Posterior vena cava (tissue), 2 donors: Measurements from ENCODE around the gene ZNF362. TPM values are rescaled to one million over a fixed set of nuclear protein-coding genes. Genes with fewer than 3 reads are reported as not detected.

ENCODE experiments used
- DNase-seq: peaks from one replicate; pipeline ENCODE4 v3.0.0-alpha.2; 2020; ENCODE audit warnings: low spot score
- intact Hi-C, 2 donors: fragments of 100-400 bp; cut with DNase I; formaldehyde crosslinking; loops; one replicate each; pipeline versions ENCODE4 v1.14.1 to v1.14.2; 2022 to 2023
- total RNA-seq, 2 donors: library from RNA; stranded (reverse); fragmentation: NEBNext Ultra II Directional; extraction: Animal tissue kit (Norgen Biotek cat#: 25700); gene quantifications; one replicate each; pipeline ENCODE4 v1.2.1, GENCODE V29; 2021
- donor health status: DM: yes; HTN: yes; CAD: no.
- donor health status: DM: yes; HTN: yes; CAD: no.

Gene ZNF362
- total RNA-seq, 2 donors from 2014 or later = 25.8 to 37.0 TPM

GRCh38 chr1:33295450-33296081, 39.3 kb downstream of the ZNF362 start:
- peak; percentile 96 for DNase-seq
- intact Hi-C loops = loop anchor here (5.0 kb wide), 3 partner anchors 42 to 172 kb away; no protein-coding TSS in a partner anchor

- DNase-seq = peak; percentile 89
- intact Hi-C loops = loop anchor here (5.0 kb wide), 3 partner anchors 41 to 171 kb away; no protein-coding TSS in a partner anchor
These were observed 39.8 kb downstream of the ZNF362 start for GRCh38 chr1:33296082-33296458.

GRCh38 chr1:33296824-33297223, 40.5 kb downstream of the ZNF362 start:
- no peak for DNase-seq
- intact Hi-C loops = loop anchor here (5.0 kb wide), 3 partner anchors 40 to 170 kb away; no protein-coding TSS in a partner anchor

GRCh38 chr1:33297911-33298622, 41.8 kb downstream of the ZNF362 start:
- intact Hi-C loops = loop anchor here (5.0 kb wide), 3 partner anchors 39 to 169 kb away; no protein-coding TSS in a partner anchor
- DNase-seq = no peak

GRCh38 chr1:33298623-33299277, 42.5 kb downstream of the ZNF362 start:
- intact Hi-C loops = loop anchor here (5.0 kb wide), 3 partner anchors 39 to 169 kb away; no protein-coding TSS in a partner anchor
- peak; percentile 93 for DNase-seq

GRCh38 chr1:33299461-33300155, 43.3 kb downstream of the ZNF362 start:
- intact Hi-C loops = loop anchor here (5.0 to 10.0 kb wide), 4 partner anchors 38 to 1115 kb away; no protein-coding TSS in a partner anchor
- peak; percentile 61 for DNase-seq

- intact Hi-C loops = loop anchor here in 1 of 2 donors (10.0 kb wide), 1 partner anchor 1114 kb away; no protein-coding TSS in a partner anchor
- DNase-seq = peak; percentile 83
These were observed 44.4 kb downstream of the ZNF362 start for GRCh38 chr1:33300673-33301072.

GRCh38 chr1:33301273-33301984, 45.1 kb downstream of the ZNF362 start:
- intact Hi-C loops = loop anchor here in 1 of 2 donors (10.0 kb wide), 1 partner anchor 1113 kb away; no protein-coding TSS in a partner anchor

GRCh38 chr1:33302325-33302724, 46.0 kb downstream of the ZNF362 start:
- DNase-seq = peak; percentile 64
- intact Hi-C loops = loop anchor here (2.0 to 10.0 kb wide), 2 partner anchors 62 to 1112 kb away; no protein-coding TSS in a partner anchor

More at GRCh38 chr1:33301273-33301984, 45.1 kb downstream of the ZNF362 start:
- DNase-seq = peak; percentile 38

GRCh38 chr1:33305016-33305415, 48.7 kb downstream of the ZNF362 start:
- intact Hi-C loops = loop anchor here in 1 of 2 donors (10.0 kb wide), 1 partner anchor 1110 kb away; no protein-coding TSS in a partner anchor
- DNase-seq = peak; percentile 68

- intact Hi-C loops = loop anchor here in 1 of 2 donors (10.0 kb wide), 1 partner anchor 1109 kb away; no protein-coding TSS in a partner anchor
- DNase-seq = peak; percentile 56
These were observed 49.7 kb downstream of the ZNF362 start for GRCh38 chr1:33305816-33306652.

- peak; percentile 79 for DNase-seq
- intact Hi-C loops = loop anchor here in 1 of 2 donors (10.0 kb wide), 1 partner anchor 1108 kb away; no protein-coding TSS in a partner anchor
These were observed 50.6 kb downstream of the ZNF362 start for GRCh38 chr1:33306653-33307493.

- intact Hi-C loops = loop anchor here in 1 of 2 donors (10.0 kb wide), 1 partner anchor 1107 kb away; no protein-coding TSS in a partner anchor
- no peak for DNase-seq
These were observed 51.2 kb downstream of the ZNF362 start for GRCh38 chr1:33307494-33307864.

GRCh38 chr1:33309351-33309750, 53.1 kb downstream of the ZNF362 start:
- DNase-seq = peak; percentile 74
- intact Hi-C loops = loop anchor here in 1 of 2 donors (10.0 kb wide), 1 partner anchor 1105 kb away; no protein-coding TSS in a partner anchor

GRCh38 chr1:33310702-33311101, 54.4 kb downstream of the ZNF362 start:
- DNase-seq = peak; percentile 71
- intact Hi-C loops = no loop called here

- DNase-seq = peak; percentile 69
These were observed 55.6 kb downstream of the ZNF362 start for GRCh38 chr1:33311706-33312412.

More at GRCh38 chr1:33311706-33312412, 55.6 kb downstream of the ZNF362 start:
- intact Hi-C loops = no loop called here
